ENCODE data around the gene ITGB4. TPM values are rescaled to one million over a fixed set of nuclear protein-coding genes. Genes with fewer than 3 reads are reported as not detected.

The ITGB4 gene
- total and polyA plus RNA-seq, 2 of the 13 experiments (the other 11 are each of a cell fraction or from before 2014, with no cell fraction given) = 6.9 to 14.5 TPM

- TF ChIP-seq ZNF160 (CRISPR knock-in tag; IDR thresholded peaks at IDR 0.05) (0 out of 2 replicates have a peak, but pooled peaks have one; percentile 33), ZFX (CRISPR knock-in tag; IDR thresholded peaks at IDR 0.05; ENCODE audit: low read depth) (0 out of 2 replicates have a peak, but pooled peaks have one; percentile 16), NFKB2 (CRISPR knock-in tag; IDR thresholded peaks at IDR 0.05; ENCODE audit: borderline replicate concordance) (0 out of 2 replicates have a peak, but pooled peaks have one; percentile 4), U2AF2 (IDR thresholded peaks at IDR 0.05; ENCODE audit: low read depth, low read length) (no peak), ZNF891 (CRISPR knock-in tag; IDR thresholded peaks at IDR 0.05) (peak; percentile 41; the same call in 1 of the 2 replicates), ZNF260 (CRISPR knock-in tag; IDR thresholded peaks at IDR 0.05; ENCODE audit: borderline replicate concordance, low read depth) (no peak), ZBTB38 (CRISPR knock-in tag; IDR thresholded peaks at IDR 0.05) (0 out of 2 replicates have a peak, but pooled peaks have one; percentile 3), SP1 (IDR thresholded peaks at IDR 0.05) (no peak), SP1 (CRISPR knock-in tag; IDR thresholded peaks at IDR 0.05) (no peak)
- in situ Hi-C loops (cut with HindIII; ENCODE audit: extremely low pct_ligation_motif_present, low pct_unique_long_range_greater_than_20kb) = no loop called here
- ChIA-PET POLR2A (interaction anchor here (0.9 to 8.2 kb wide), 11 partner anchors 10 to 250 kb away, joined by 3 to 390 read pairs (median 5); partner anchors contain the start of genes ITGB4, TRIM47, TSEN54 and WBP2), CTCF (ENCODE audit: low intra/inter-chr PET ratio, low total read pairs) (interaction anchor here (2.3 kb wide), 1 partner anchor 12 kb away, joined by 12 read pairs; no protein-coding TSS in a partner anchor)
- Histone ChIP-seq H4K20me1 (ENCODE audit: insufficient read depth, low read length) (no peaks in the 10 kb centered on the region), H3K27me3 (ENCODE audit: control insufficient read depth in 1 of 2, insufficient read depth in 2 of 2, low read length in 2 of 2) (no peaks in the 10 kb centered on the region), H3K9me3 (ENCODE audit: low read length) (no peaks in the 10 kb centered on the region), H2AFZ (ENCODE audit: low read length) (no peak overlapping the region), H3K36me3 (replicated peaks in 1 of 2; ENCODE audit: control insufficient read depth in 1 of 2, insufficient read depth in 2 of 2, low read length in 2 of 2) (no peaks in the 10 kb centered on the region), H3K4me1 (ENCODE audit: insufficient read depth, low read length) (peaks cover 62% of the 10 kb centered on the region), H3K4me2 (ENCODE audit: low read depth, low read length) (peak overlapping the region; percentile 45; the same call in 1 of the 2 replicates), H3K4me3 (replicated peaks in 1 of 3; ENCODE audit: insufficient read depth in 1 of 3, low read depth in 2 of 3, low read length in 3 of 3) (peak overlapping the region in 1 of 3 experiments; percentile 19; a peak in 1 of 6 replicates), H3K27ac (ENCODE audit: extremely low read length, insufficient read depth, low read length) (no peak overlapping the region), H3K9ac (ENCODE audit: insufficient read depth, low read depth, low read length) (no peak overlapping the region), H3K79me2 (ENCODE audit: insufficient read depth, low read length) (no peaks in the 10 kb centered on the region)
- ATAC-seq (peak; percentile 11), DNase-seq (ENCODE audit: low spot score) (no peak), FAIRE-seq (no peak)
- 35% methylated on average over 4 of the region's 4 CpGs for WGBS (ENCODE audit: low lambda C conversion rate)
- BruUV-seq (replicated peaks) = no TSS peak
- intact Hi-C loops (cut with micrococcal nuclease; ENCODE audit: unreplicated experiment) = loop anchor here (2.0 kb wide), 1 partner anchor 15 kb away; no protein-coding TSS in a partner anchor
Observed at GRCh38 chr17:75765981-75766380, 44.7 kb downstream of the ITGB4 start.

- no peak for DNase-seq (ENCODE audit: low spot score)
- Histone ChIP-seq H3K4me1 (ENCODE audit: insufficient read depth, low read length) (peaks cover 67% of the 10 kb centered on the region), H3K9me3 (ENCODE audit: low read length) (no peaks in the 10 kb centered on the region), H2AFZ (ENCODE audit: low read length) (no peak overlapping the region), H3K4me3 (replicated peaks in 1 of 3; ENCODE audit: insufficient read depth in 1 of 3, low read depth in 2 of 3, low read length in 3 of 3) (no peak overlapping the region), H3K27me3 (ENCODE audit: control insufficient read depth in 1 of 2, insufficient read depth in 2 of 2, low read length in 2 of 2) (no peaks in the 10 kb centered on the region), H3K27ac (ENCODE audit: extremely low read length, insufficient read depth, low read length) (no peak overlapping the region), H4K20me1 (ENCODE audit: insufficient read depth, low read length) (no peaks in the 10 kb centered on the region), H3K4me2 (ENCODE audit: low read depth, low read length) (no peak overlapping the region), H3K36me3 (replicated peaks in 1 of 2; ENCODE audit: control insufficient read depth in 1 of 2, insufficient read depth in 2 of 2, low read length in 2 of 2) (no peaks in the 10 kb centered on the region), H3K9ac (ENCODE audit: insufficient read depth, low read depth, low read length) (no peak overlapping the region), H3K79me2 (ENCODE audit: insufficient read depth, low read length) (no peaks in the 10 kb centered on the region)
- ChIA-PET POLR2A (interaction anchor here (5.2 kb wide), 1 partner anchor 12 kb away, joined by 71 read pairs; a partner anchor contains a TSS), CTCF (ENCODE audit: low intra/inter-chr PET ratio, low total read pairs) (interaction anchor here (1.1 kb wide), 1 partner anchor 20 kb away, joined by 3 read pairs; no protein-coding TSS in a partner anchor)
- intact Hi-C loops (cut with micrococcal nuclease; ENCODE audit: unreplicated experiment) = no loop called here
- FAIRE-seq = no peak
- in situ Hi-C loops (cut with HindIII; ENCODE audit: extremely low pct_ligation_motif_present, low pct_unique_long_range_greater_than_20kb) = no loop called here
- no peak for ATAC-seq
- TF ChIP-seq SPEN (CRISPR knock-in tag; IDR thresholded peaks at IDR 0.05; ENCODE audit: low read depth) (no peak), SAFB2 (CRISPR knock-in tag; IDR thresholded peaks at IDR 0.05; ENCODE audit: borderline replicate concordance, low read depth) (no peak), ZNF772 (CRISPR knock-in tag; IDR thresholded peaks at IDR 0.05) (no peak), MBNL3 (CRISPR knock-in tag; conservative IDR thresholded peaks at IDR 0.05) (no peak), SIX1 (CRISPR knock-in tag; IDR thresholded peaks at IDR 0.05; ENCODE audit: borderline replicate concordance) (no peak), ZNF432 (CRISPR knock-in tag; IDR thresholded peaks at IDR 0.05; ENCODE audit: borderline replicate concordance) (no peak), XBP1 (CRISPR knock-in tag; IDR thresholded peaks at IDR 0.05) (no peak), ZFP36L1 (CRISPR knock-in tag; IDR thresholded peaks at IDR 0.05) (no peak)
- BruUV-seq (replicated peaks) = no TSS peak
- WGBS (ENCODE audit: low lambda C conversion rate) = 77% methylated on average over 8 of the region's 8 CpGs
Observed at GRCh38 chr17:75767881-75768280, 46.6 kb downstream of the ITGB4 start.
